Measurements from ENCODE around the gene SEC14L6.

SEC14L6 gene

GRCh38 chr22:30491381-30491780, 55.2 kb downstream of the SEC14L6 start:
- DNase-seq, result no peak

GRCh38 chr22:30490399-30490798, 56.1 kb downstream of the SEC14L6 start:
- no peak for DNase-seq

- no peak for DNase-seq
Measured at GRCh38 chr22:30488121-30488520, 58.4 kb downstream of the SEC14L6 start.

GRCh38 chr22:30486661-30487115, 59.9 kb downstream of the SEC14L6 start:
- DNase-seq, result no peak

DNA sequence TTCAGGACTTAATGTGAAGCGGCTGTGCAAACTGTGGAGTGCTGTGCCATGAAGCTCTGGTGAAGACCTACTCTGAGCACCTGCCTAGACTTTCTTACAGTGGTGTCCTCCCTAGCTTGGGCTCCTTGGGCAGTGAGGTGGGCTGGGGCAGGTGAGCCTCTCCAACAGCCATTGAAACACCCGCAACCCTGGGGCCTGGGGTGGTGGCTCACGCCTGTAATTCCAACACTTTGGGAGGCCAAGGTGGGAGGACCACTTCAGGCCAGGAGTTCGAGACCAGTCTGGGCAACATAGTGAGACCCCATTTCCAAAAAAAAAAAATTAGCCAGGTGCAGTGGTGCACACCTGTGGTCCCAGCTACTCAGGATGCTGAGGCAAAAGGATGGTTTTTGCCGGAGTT, 60.4 kb downstream of the SEC14L6 start:
- DNase-seq, result no peak

DNA sequence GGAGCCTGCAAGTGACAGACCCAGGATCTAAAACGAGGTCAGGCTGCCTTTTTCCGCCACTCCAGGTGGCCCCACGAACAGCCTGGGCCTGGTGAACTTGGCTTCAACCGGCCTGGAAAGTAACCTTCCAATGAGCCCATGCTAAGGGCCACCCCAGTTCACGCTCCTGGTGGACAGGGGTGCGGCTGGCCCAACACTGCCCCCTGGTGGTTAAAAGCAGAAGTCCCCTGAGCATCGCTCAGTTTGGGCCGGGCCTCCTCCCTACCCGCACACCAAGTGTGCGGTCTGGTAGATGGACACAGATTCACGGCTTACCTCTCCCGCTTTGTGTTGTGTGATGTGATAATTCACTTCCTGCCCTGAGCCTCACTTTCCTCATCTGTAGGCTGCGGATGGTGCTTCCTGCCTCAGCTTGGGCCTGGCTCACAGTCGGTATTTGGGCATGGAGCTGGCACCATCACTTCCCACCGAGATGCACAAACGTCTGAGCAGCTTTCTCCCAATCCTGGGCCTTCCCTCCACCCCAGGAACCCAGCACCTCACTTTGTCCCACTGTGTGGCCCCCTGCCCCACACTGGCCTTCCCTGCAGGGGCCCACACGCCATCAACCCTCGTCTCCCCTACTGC, 61.1 kb downstream of the SEC14L6 start:
- peak; percentile 60 for DNase-seq

GRCh38 chr22:30483169-30483568, 63.4 kb downstream of the SEC14L6 start:
- no peak for DNase-seq

DNA sequence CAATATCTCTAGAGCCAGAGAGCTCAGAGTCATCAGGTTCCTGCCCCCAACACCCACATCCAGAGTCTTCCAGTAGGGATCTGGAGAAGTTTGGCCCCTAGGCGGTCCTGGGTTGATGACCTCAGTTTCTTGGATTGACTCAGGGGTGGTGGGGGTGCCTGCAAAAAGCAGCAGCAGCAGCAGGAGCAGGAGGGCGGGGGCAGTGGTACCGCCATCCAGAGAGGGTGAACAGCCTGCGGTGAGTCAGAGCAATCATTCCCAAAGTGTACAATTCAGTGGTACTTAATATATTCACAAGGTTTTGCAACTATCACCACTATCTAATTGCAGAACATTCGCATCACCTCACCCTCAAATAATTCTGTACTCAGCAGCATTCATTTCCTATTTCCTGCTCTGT, 64.8 kb downstream of the SEC14L6 start:
- DNase-seq, result no peak

GRCh38 chr22:30479981-30480380, 66.6 kb downstream of the SEC14L6 start:
- no peak for DNase-seq

- DNase-seq, result peak; percentile 61
Measured at GRCh38 chr22:30474683-30475424, 71.7 kb downstream of the SEC14L6 start.

DNA sequence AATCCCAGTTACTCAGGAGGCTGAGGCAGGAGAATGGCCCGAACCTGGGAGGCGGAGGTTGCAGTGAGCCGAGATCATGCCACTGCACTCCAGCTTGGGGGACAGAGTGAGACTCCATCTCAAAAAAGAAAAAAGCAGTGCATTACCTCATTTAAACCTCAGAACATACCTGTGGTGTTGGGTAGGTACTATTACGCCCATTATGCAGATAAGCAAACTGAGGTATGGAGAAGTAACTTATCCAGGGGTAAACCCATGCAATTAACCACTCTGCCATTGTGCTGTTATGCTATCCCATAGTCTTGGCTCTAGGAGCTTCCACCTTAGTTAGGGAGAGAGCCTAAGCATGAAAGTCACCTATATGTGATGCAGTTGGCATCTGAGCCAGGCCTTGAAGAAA, 72.4 kb downstream of the SEC14L6 start:
- DNase-seq, result no peak

DNA sequence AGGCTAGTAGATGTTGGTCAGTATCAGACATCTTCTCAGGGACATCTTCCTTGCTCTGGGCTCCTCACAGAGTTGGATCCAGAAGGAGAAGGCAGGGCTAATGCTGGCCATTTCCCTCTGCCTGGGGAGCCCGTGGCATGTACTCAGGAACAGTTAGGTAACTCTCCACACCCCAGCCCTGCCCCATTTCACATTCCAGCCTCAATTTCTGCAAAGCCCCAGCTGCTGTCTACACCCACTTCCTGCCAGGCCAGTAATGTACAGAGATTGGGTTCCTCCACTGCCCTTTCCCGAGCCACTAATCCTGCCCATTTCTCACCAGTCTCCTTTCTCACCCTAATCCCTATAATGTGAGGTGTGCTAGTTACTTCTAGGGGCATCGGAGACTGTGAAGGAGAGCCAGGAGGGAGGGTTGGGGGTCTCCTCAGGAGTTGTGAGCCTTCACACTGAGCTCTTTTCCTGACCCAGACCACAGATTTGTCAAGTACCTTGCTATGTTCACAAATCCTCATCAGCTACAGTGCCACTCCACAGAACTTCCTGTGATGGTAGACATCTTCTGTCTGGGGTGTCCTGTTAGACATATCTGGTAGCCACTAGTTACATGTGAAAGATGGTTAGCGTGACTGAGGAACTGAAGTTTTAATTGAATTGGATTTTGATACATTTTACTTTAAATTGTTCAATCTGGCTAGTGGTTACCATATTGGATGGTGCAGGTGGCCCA, 73.4 kb downstream of the SEC14L6 start:
- no peak for DNase-seq
